ENCODE data around the gene TRIM25.

- no peak for TF ChIP-seq CTCF (IDR thresholded peaks at IDR 0.05)
- TF ChIP-seq POLR2A (IDR thresholded peaks at IDR 0.05), result no peak
These were observed 49.9 kb downstream of the TRIM25 start for GRCh38 chr17:56863974-56864373.
